SU-DHL-6 (cell line): ENCODE results near the gene ZIC4.

Experiments used
- H2AFZ ChIP-seq: fragments of 200-600 bp; sonication (generic); 2 replicates; pipeline ENCODE4 v1.6.1; 2014; ENCODE audit warnings: low read depth, mild to moderate bottlenecking, moderate library complexity, mixed read lengths, antibody characterized with exemption, low read length; ENCODE audit not compliant: severe bottlenecking
- H3F3A ChIP-seq: fragments of 200-600 bp; shearing (Covaris generic); 2 replicates; pipeline ENCODE4 v1.6.0; 2016; ENCODE audit warnings: antibody characterized with exemption, mild to moderate bottlenecking; ENCODE audit not compliant: insufficient read depth
- H3K27ac ChIP-seq: fragments of 200-600 bp; sonication (generic); 2 replicates; pipeline ENCODE4 v1.5.1; 2016; ENCODE audit warnings: low read depth, mild to moderate bottlenecking, low read length, moderate library complexity, mixed read lengths
- H3K27me3 ChIP-seq: fragments of 200-600 bp; sonication (generic), shearing (Covaris generic); 2 replicates; pipeline ENCODE4 v1.6.0; 2014; ENCODE audit warnings: mild to moderate bottlenecking, low read length
- H3K36me3 ChIP-seq: fragments of 200-600 bp; sonication (generic); 2 replicates; pipeline ENCODE4 v1.6.1; 2014; ENCODE audit warnings: mild to moderate bottlenecking, low read length, mixed read lengths
- H3K4me2 ChIP-seq: fragments of 300-600, 200-600 bp; shearing (Covaris generic), sonication (generic); 2 replicates; pipeline ENCODE4 v1.6.0; 2014; ENCODE audit warnings: low read length, low read depth, mild to moderate bottlenecking; ENCODE audit not compliant: poor library complexity, severe bottlenecking
- H3K4me3 ChIP-seq: fragments of 200-600 bp; sonication (generic); 2 replicates; pipeline ENCODE4 v1.5.1; 2014; ENCODE audit warnings: antibody characterized with exemption, low read length, mild to moderate bottlenecking, mixed read lengths; ENCODE audit not compliant: insufficient read depth, poor library complexity, severe bottlenecking
- H3K79me2 ChIP-seq: fragments of 200-600 bp; sonication (generic); 2 replicates; pipeline ENCODE4 v1.6.1; 2014; ENCODE audit warnings: mild to moderate bottlenecking, low read length, moderate library complexity; ENCODE audit not compliant: insufficient read depth
- H3K9ac ChIP-seq: fragments of 200-600 bp; sonication (generic); 2 replicates; pipeline ENCODE4 v1.7.0; 2014; ENCODE audit warnings: mild to moderate bottlenecking, low read length
- H3K9me2 ChIP-seq: fragments of 200-600 bp; sonication (generic); replicated peaks from 2 replicates; pipeline ENCODE4 v1.6.1; 2014; ENCODE audit warnings: low read length; ENCODE audit not compliant: insufficient read depth
- H3K9me3 ChIP-seq: fragments of 200-600 bp; sonication (generic); 2 replicates; pipeline ENCODE4 v1.6.1; 2014; ENCODE audit warnings: low read length, mixed read lengths; ENCODE audit not compliant: insufficient read depth
- H4K20me1 ChIP-seq: fragments of 200-600 bp; sonication (generic); 2 replicates; pipeline ENCODE4 v1.6.1; 2014; ENCODE audit warnings: low read depth, mild to moderate bottlenecking, antibody characterized with exemption, low read length, moderate library complexity, mixed read lengths
- EZH2phosphoT487 ChIP-seq: fragments of 200-600 bp; sonication (generic), shearing (Covaris generic); conservative IDR thresholded peaks from 2 replicates; pipeline ENCODE4 v1.6.1; 2018; ENCODE audit warnings: mild to moderate bottlenecking, antibody characterized with exemption, low read length, moderate library complexity, mixed read lengths
- TF ChIP-seq, protein P1 (sequence below): fragments of 200-600 bp; sonication (generic); IDR thresholded peaks from one replicate; pipeline ENCODE4 v1.5.1; 2017; ENCODE audit warnings: antibody characterized with exemption, mild to moderate bottlenecking, low read length, moderate library complexity; ENCODE audit not compliant: insufficient read depth, poor library complexity, severe bottlenecking

ZIC4 gene

DNA sequence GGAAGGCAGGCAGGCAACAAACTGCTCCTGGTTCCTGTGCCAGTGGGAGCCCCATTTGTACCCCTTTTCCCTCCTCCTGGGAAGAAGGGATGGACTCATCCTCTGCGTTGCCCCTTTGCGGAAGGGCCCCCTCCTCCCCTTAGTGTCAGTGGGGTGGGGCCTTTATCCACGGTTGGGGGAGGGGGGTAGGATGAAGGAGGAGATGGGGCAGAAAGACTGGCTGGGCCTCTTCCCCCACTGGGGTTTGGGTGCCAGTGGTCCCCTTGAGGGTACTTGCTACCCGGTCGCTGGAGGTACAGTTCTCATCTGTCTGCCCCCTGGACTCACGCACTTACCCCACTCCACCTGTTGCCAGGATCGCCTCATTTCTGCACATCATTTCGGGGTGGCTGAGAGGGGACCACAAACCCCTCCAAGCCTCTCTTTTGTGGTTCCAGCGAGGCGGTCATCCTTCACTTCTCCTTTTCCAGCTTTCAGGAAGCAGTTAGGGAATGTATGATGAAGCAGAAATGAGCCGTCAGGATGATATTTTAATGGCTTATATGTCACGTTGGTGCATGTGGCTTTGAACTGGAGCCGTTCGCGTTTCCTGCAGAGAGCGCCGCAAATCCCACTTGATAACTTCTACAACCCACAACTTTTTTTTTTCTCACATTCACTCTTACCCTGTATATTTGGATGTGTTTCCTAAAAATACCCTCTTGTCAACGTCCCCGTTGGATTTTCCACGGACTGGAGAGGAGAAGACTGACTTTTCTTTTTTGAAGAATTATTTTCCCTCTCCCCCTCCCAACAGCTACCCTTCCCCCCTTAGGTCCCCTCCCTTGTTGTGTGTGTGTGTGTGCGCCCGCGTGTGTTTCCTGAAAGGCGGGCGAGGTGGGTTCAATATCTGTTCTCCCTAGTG, at the start of gene ZIC4:
Gene ZIC4, minus strand, starts transcription at position 516 of the 904 bp plus-strand sequence. CDS start 3,746 bp downstream, outside the sequence.
- Histone ChIP-seq H3K9ac (no peak within 1 kb of the TSS), H3K27ac (no peak within 1 kb of the TSS), H3K79me2 (no peaks in the 10 kb centered on the region), H3F3A (no peaks in the 10 kb centered on the region), H3K4me2 (no peak within 1 kb of the TSS), H3K9me3 (no peaks in the 10 kb centered on the region), H4K20me1 (no peaks in the 10 kb centered on the region), H3K36me3 (no peaks in the 10 kb centered on the region), H3K4me3 (no peak within 1 kb of the TSS), H3K9me2 (no peaks in the 10 kb centered on the region), H2AFZ (no peak within 1 kb of the TSS), H3K27me3 (no peaks in the 10 kb centered on the region)
- TF ChIP-seq, protein P1, sequence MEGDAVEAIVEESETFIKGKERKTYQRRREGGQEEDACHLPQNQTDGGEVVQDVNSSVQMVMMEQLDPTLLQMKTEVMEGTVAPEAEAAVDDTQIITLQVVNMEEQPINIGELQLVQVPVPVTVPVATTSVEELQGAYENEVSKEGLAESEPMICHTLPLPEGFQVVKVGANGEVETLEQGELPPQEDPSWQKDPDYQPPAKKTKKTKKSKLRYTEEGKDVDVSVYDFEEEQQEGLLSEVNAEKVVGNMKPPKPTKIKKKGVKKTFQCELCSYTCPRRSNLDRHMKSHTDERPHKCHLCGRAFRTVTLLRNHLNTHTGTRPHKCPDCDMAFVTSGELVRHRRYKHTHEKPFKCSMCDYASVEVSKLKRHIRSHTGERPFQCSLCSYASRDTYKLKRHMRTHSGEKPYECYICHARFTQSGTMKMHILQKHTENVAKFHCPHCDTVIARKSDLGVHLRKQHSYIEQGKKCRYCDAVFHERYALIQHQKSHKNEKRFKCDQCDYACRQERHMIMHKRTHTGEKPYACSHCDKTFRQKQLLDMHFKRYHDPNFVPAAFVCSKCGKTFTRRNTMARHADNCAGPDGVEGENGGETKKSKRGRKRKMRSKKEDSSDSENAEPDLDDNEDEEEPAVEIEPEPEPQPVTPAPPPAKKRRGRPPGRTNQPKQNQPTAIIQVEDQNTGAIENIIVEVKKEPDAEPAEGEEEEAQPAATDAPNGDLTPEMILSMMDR, result no peak
- no peak for TF ChIP-seq EZH2phosphoT487

DNA sequence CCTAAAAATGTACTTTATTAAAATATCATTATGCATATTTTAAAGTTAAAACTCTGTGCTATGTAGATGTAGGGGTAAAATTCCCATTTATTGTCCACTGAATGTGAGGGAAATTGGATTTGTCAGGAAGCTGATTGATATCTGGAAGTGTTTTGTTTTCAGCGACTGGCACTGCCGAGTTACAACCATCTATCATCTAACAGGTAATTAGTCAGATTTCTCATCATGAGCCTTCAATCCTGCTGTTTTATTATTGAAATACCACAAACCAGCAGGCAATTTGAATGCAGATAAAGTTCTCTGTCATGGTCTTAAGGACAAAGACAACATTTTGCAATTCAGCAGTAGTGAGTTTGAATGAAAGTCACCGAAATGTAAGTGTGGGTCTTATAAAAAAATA, 43.3 kb upstream of the ZIC4 start:
- no peaks in the 10 kb centered on the region for H3K9me2 ChIP-seq
- no peak overlapping the region for H3K4me2 ChIP-seq
- H4K20me1 ChIP-seq, result no peaks in the 10 kb centered on the region; the same call in 1 of the 2 replicates
- H3K27ac ChIP-seq, result no peak overlapping the region
- H3K36me3 ChIP-seq, result no peaks in the 10 kb centered on the region
- H2AFZ ChIP-seq, result no peak overlapping the region
- H3K27me3 ChIP-seq, result no peaks in the 10 kb centered on the region
- H3K4me3 ChIP-seq, result no peak overlapping the region
- H3K9ac ChIP-seq, result no peak overlapping the region
- no peaks in the 10 kb centered on the region for H3K79me2 ChIP-seq
- TF ChIP-seq, protein P1, result no peak
- no peak for TF ChIP-seq EZH2phosphoT487
- no peaks in the 10 kb centered on the region for H3F3A ChIP-seq
- H3K9me3 ChIP-seq, result no peaks in the 10 kb centered on the region

DNA sequence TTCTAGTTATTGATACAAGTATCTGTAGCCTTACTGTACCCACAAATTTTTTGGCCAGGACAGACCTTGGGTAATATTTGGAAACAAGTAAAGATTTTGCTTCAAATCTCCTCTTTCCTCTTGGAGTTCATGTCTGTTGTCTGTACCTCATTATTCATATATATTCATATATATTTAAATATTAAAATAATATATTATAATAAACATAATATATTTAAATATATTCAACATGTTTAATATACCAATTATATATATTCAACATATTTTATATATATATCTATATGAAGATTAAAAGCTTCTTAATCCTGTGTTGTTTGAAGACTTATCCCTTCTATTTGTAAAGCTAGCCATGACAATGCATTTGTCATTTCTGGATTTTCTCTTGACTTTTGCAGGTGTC, 40.9 kb upstream of the ZIC4 start:
- Histone ChIP-seq H3K27ac (no peak overlapping the region), H3K9ac (no peak overlapping the region), H3K4me3 (no peak overlapping the region), H3K27me3 (no peaks in the 10 kb centered on the region), H4K20me1 (no peaks in the 10 kb centered on the region; the same call in 1 of the 2 replicates), H3K79me2 (no peaks in the 10 kb centered on the region), H3K36me3 (no peaks in the 10 kb centered on the region), H3K4me2 (no peak overlapping the region), H3F3A (no peaks in the 10 kb centered on the region), H2AFZ (no peak overlapping the region), H3K9me3 (no peaks in the 10 kb centered on the region), H3K9me2 (no peaks in the 10 kb centered on the region)
- TF ChIP-seq, protein P1, result no peak
- TF ChIP-seq EZH2phosphoT487, result no peak
